HepG2 (cell line): ENCODE data around the gene RTP1.

Experiments
- HNRNPH1 ChIP-seq: fragments of 200-400 bp; formaldehyde crosslinking; optimal IDR thresholded peaks from 2 replicates; pipeline ENCODE3; 2017; ENCODE audit warnings: mild to moderate bottlenecking, low read depth, low read length
- ISL2 ChIP-seq: sonication (generic); formaldehyde crosslinking; IDR thresholded peaks from 2 replicates; pipeline ENCODE4 v1.5.0; 2020; ENCODE audit warnings: missing genetic modification reagents
- KLF6 ChIP-seq: IDR thresholded peaks from 2 replicates; pipeline ENCODE4 v1.8.0; 2016; ENCODE audit warnings: missing biosample characterization, missing genetic modification reagents
- RAD21 ChIP-seq: fragments of 450-650 bp; formaldehyde crosslinking; IDR thresholded peaks from 2 replicates; pipeline ENCODE4 v1.5.0; 2020; ENCODE audit warnings: mild to moderate bottlenecking
- RFX5 ChIP-seq: IDR thresholded peaks from 2 replicates; pipeline ENCODE4 v1.6.1; 2011; ENCODE audit warnings: low read depth, low read length, improper control_type of control experiment
- TARDBP ChIP-seq: sonication (generic); formaldehyde crosslinking; IDR thresholded peaks from 2 replicates; pipeline ENCODE4 v1.8.0; 2022; ENCODE audit warnings: mild to moderate bottlenecking, missing genetic modification reagents
- U2AF2 ChIP-seq: fragments of 200-400 bp; formaldehyde crosslinking; IDR thresholded peaks from 2 replicates; pipeline ENCODE4 v1.6.1; 2017; ENCODE audit warnings: low read depth, mild to moderate bottlenecking, low read length
- XRCC5 ChIP-seq: fragments of 200-400 bp; formaldehyde crosslinking; optimal IDR thresholded peaks from 2 replicates; pipeline ENCODE3; 2017; ENCODE audit warnings: mild to moderate bottlenecking, low read length
- TF ChIP-seq, protein P1 (sequence below): sonication (generic); formaldehyde crosslinking; IDR thresholded peaks from 2 replicates; pipeline ENCODE4 v1.5.0; 2020; ENCODE audit warnings: mild to moderate bottlenecking, missing genetic modification reagents, moderate library complexity
- TF ChIP-seq, protein P2 (sequence below): IDR thresholded peaks from 2 replicates; pipeline ENCODE4 v1.6.1; 2012; ENCODE audit warnings: inconsistent platforms

DNA sequence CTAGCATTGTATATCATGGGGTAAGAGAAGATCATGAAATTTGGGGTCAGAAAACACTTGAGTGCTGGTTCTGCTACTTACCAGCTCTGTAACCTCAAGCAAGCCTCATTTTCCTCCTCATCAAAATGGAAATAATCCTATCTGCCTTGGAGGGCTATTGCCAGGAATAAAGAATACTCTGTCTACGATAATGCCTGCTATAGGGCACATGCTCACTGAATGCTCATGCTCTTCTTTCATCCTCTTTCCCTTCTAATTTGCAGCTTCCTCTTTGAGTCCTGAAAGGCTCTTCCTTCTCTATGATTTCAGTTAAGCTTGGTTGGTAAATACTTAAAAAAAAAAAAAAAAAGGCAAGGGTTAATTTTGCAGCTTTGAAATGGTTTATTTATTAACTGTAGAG, 12.8 kb downstream of the RTP1 start:
- TF ChIP-seq XRCC5 (no peak), KLF6 (CRISPR knock-in tag) (no peak), ISL2 (CRISPR knock-in tag) (no peak), U2AF2 (no peak), RFX5 (no peak), RAD21 (CRISPR knock-in tag) (no peak), HNRNPH1 (no peak), TARDBP (no peak)
- TF ChIP-seq, protein P1, sequence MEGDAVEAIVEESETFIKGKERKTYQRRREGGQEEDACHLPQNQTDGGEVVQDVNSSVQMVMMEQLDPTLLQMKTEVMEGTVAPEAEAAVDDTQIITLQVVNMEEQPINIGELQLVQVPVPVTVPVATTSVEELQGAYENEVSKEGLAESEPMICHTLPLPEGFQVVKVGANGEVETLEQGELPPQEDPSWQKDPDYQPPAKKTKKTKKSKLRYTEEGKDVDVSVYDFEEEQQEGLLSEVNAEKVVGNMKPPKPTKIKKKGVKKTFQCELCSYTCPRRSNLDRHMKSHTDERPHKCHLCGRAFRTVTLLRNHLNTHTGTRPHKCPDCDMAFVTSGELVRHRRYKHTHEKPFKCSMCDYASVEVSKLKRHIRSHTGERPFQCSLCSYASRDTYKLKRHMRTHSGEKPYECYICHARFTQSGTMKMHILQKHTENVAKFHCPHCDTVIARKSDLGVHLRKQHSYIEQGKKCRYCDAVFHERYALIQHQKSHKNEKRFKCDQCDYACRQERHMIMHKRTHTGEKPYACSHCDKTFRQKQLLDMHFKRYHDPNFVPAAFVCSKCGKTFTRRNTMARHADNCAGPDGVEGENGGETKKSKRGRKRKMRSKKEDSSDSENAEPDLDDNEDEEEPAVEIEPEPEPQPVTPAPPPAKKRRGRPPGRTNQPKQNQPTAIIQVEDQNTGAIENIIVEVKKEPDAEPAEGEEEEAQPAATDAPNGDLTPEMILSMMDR (CRISPR knock-in tag), result no peak
- TF ChIP-seq, protein P2, sequence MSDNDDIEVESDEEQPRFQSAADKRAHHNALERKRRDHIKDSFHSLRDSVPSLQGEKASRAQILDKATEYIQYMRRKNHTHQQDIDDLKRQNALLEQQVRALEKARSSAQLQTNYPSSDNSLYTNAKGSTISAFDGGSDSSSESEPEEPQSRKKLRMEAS, result no peak
